SU-DHL-6 (cell line): ENCODE measurements around the gene GREM2.

Experiments
- H2AFZ ChIP-seq: fragments of 200-600 bp; sonication (generic); 2 replicates; pipeline ENCODE4 v1.6.1; 2014; ENCODE audit warnings: low read depth, mild to moderate bottlenecking, moderate library complexity, mixed read lengths, antibody characterized with exemption, low read length; ENCODE audit not compliant: severe bottlenecking
- H3F3A ChIP-seq: fragments of 200-600 bp; shearing (Covaris generic); 2 replicates; pipeline ENCODE4 v1.6.0; 2016; ENCODE audit warnings: antibody characterized with exemption, mild to moderate bottlenecking; ENCODE audit not compliant: insufficient read depth
- H3K27ac ChIP-seq: fragments of 200-600 bp; sonication (generic); 2 replicates; pipeline ENCODE4 v1.5.1; 2016; ENCODE audit warnings: low read depth, mild to moderate bottlenecking, low read length, moderate library complexity, mixed read lengths
- H3K27me3 ChIP-seq: fragments of 200-600 bp; sonication (generic), shearing (Covaris generic); 2 replicates; pipeline ENCODE4 v1.6.0; 2014; ENCODE audit warnings: mild to moderate bottlenecking, low read length
- H3K36me3 ChIP-seq: fragments of 200-600 bp; sonication (generic); 2 replicates; pipeline ENCODE4 v1.6.1; 2014; ENCODE audit warnings: mild to moderate bottlenecking, low read length, mixed read lengths
- H3K4me2 ChIP-seq: fragments of 300-600, 200-600 bp; shearing (Covaris generic), sonication (generic); 2 replicates; pipeline ENCODE4 v1.6.0; 2014; ENCODE audit warnings: low read length, low read depth, mild to moderate bottlenecking; ENCODE audit not compliant: poor library complexity, severe bottlenecking
- H3K4me3 ChIP-seq: fragments of 200-600 bp; sonication (generic); 2 replicates; pipeline ENCODE4 v1.5.1; 2014; ENCODE audit warnings: antibody characterized with exemption, low read length, mild to moderate bottlenecking, mixed read lengths; ENCODE audit not compliant: insufficient read depth, poor library complexity, severe bottlenecking
- H3K79me2 ChIP-seq: fragments of 200-600 bp; sonication (generic); 2 replicates; pipeline ENCODE4 v1.6.1; 2014; ENCODE audit warnings: mild to moderate bottlenecking, low read length, moderate library complexity; ENCODE audit not compliant: insufficient read depth
- H3K9ac ChIP-seq: fragments of 200-600 bp; sonication (generic); 2 replicates; pipeline ENCODE4 v1.7.0; 2014; ENCODE audit warnings: mild to moderate bottlenecking, low read length
- H3K9me2 ChIP-seq: fragments of 200-600 bp; sonication (generic); replicated peaks from 2 replicates; pipeline ENCODE4 v1.6.1; 2014; ENCODE audit warnings: low read length; ENCODE audit not compliant: insufficient read depth
- H3K9me3 ChIP-seq: fragments of 200-600 bp; sonication (generic); 2 replicates; pipeline ENCODE4 v1.6.1; 2014; ENCODE audit warnings: low read length, mixed read lengths; ENCODE audit not compliant: insufficient read depth
- H4K20me1 ChIP-seq: fragments of 200-600 bp; sonication (generic); 2 replicates; pipeline ENCODE4 v1.6.1; 2014; ENCODE audit warnings: low read depth, mild to moderate bottlenecking, antibody characterized with exemption, low read length, moderate library complexity, mixed read lengths
- CTCF ChIP-seq: fragments of 200-600 bp; sonication (generic); IDR thresholded peaks from one replicate; pipeline ENCODE4 v1.5.1; 2017; ENCODE audit warnings: antibody characterized with exemption, mild to moderate bottlenecking, low read length, moderate library complexity; ENCODE audit not compliant: insufficient read depth, poor library complexity, severe bottlenecking
- EZH2phosphoT487 ChIP-seq: fragments of 200-600 bp; sonication (generic), shearing (Covaris generic); conservative IDR thresholded peaks from 2 replicates; pipeline ENCODE4 v1.6.1; 2018; ENCODE audit warnings: mild to moderate bottlenecking, antibody characterized with exemption, low read length, moderate library complexity, mixed read lengths

Gene GREM2

DNA sequence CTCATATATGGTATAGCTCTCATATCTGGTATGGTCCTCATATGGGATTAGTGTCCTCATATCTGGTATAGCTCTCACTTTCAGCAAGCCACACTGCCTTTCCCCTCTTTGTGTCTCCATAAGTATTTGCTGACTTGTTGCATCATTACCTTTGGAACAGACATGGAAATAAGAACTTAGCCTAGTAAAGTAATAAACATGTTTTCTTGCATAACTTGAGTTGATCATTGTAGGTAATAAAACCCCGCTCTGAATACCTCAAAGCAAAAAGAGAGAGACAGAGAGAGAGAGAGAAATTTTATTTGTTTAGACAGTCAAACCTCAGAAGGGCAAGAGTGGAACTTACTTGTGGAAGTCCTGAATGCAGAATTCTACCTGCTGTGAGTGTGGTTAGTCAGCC is 170.3 kb downstream of the GREM2 start:
- H4K20me1 ChIP-seq, result no peaks in the 10 kb centered on the region
- H3K9ac ChIP-seq, result no peak overlapping the region
- TF ChIP-seq CTCF (no peak), EZH2phosphoT487 (no peak)
- H3K9me3 ChIP-seq, result no peaks in the 10 kb centered on the region
- H3F3A ChIP-seq, result no peaks in the 10 kb centered on the region
- H3K27ac ChIP-seq, result no peak overlapping the region
- H3K27me3 ChIP-seq, result no peaks in the 10 kb centered on the region
- H3K9me2 ChIP-seq, result no peaks in the 10 kb centered on the region
- no peak overlapping the region for H3K4me2 ChIP-seq
- no peak overlapping the region for H2AFZ ChIP-seq
- no peaks in the 10 kb centered on the region for H3K79me2 ChIP-seq
- no peaks in the 10 kb centered on the region for H3K36me3 ChIP-seq
- no peak overlapping the region for H3K4me3 ChIP-seq
